Purkinje cell (primary cell): ENCODE results near the gene NOVA1. TPM values are rescaled to one million over a fixed set of nuclear protein-coding genes. Genes with fewer than 3 reads are reported as not detected.

Source experiments
- polyA plus RNA-seq: library from polyadenylated mRNA; unstranded; fragments of >200 nt; fragmentation: Nextera tagmentation; gene quantifications from 2 replicates; pipeline ENCODE4 v1.2.1, GENCODE V29; 2014

NOVA1 gene, protein sequence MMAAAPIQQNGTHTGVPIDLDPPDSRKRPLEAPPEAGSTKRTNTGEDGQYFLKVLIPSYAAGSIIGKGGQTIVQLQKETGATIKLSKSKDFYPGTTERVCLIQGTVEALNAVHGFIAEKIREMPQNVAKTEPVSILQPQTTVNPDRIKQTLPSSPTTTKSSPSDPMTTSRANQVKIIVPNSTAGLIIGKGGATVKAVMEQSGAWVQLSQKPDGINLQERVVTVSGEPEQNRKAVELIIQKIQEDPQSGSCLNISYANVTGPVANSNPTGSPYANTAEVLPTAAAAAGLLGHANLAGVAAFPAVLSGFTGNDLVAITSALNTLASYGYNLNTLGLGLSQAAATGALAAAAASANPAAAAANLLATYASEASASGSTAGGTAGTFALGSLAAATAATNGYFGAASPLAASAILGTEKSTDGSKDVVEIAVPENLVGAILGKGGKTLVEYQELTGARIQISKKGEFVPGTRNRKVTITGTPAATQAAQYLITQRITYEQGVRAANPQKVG
- polyA plus RNA-seq = 80.3 and 93.7 TPM in 2 replicates

GRCh38 chr14:26597589-26598080, at the start of gene NOVA1:
NOVA1 (minus strand) TSS chr14:26598033; CDS start chr14:26597436, 597 bp downstream.

